Mucosa of descending colon (tissue), 3 donors: ENCODE data around the gene LPCAT2. TPM values are rescaled to one million over a fixed set of nuclear protein-coding genes. Genes with fewer than 3 reads are reported as not detected.
A peak's percentile ranks its signal among the peaks of the same experiment; 100 is the strongest.

Source experiments
- ATAC-seq: fragments of 200-7000 bp; cut with Tn5 transposase; one replicate; pipeline ENCODE4 v1.9.1; 2020; ENCODE audit warnings: mild to moderate bottlenecking, moderate library complexity
- DNase-seq, 3 donors: peaks; one replicate each; pipeline ENCODE4 v3.0.0-alpha.2; 2020
- H3K36me3 ChIP-seq: fragments of 200-600 bp; one replicate; pipeline ENCODE4 v1.8.0; 2021; ENCODE audit warnings: low read depth, mild to moderate bottlenecking
- H3K4me1 ChIP-seq: fragments of 200-600 bp; one replicate; pipeline ENCODE4 v1.8.0; 2021; ENCODE audit warnings: low read depth, mild to moderate bottlenecking
- H3K4me3 ChIP-seq: fragments of 200-600 bp; one replicate; pipeline ENCODE4 v1.8.0; 2021; ENCODE audit warnings: mild to moderate bottlenecking
- H3K9me3 ChIP-seq: fragments of 200-600 bp; one replicate; pipeline ENCODE4 v1.8.0; 2021; ENCODE audit warnings: mild to moderate bottlenecking
- CTCF ChIP-seq: fragments of 200-600 bp; IDR thresholded peaks from one replicate; pipeline ENCODE4 v1.8.0; 2022; ENCODE audit warnings: antibody characterized with exemption, mild to moderate bottlenecking
- intact Hi-C, 2 donors: fragments of 100-400 bp; cut with DNase I in 1 of 2; cut with micrococcal nuclease in 1 of 2; formaldehyde crosslinking; loops; one replicate each; pipeline versions ENCODE4 v1.11.0 to v1.11.1; 2022; cut with DNase I, micrococcal nuclease
- total RNA-seq, 3 donors: library from RNA; stranded (reverse); fragmentation: NEBNext Ultra II Directional in 2 of 3; extraction: Animal tissue kit (Norgen Biotek cat#: 25700) in 2 of 3; gene quantifications; one replicate each; pipeline versions ENCODE4 v1.2.1 to v1.2.4, GENCODE V29; 2021 to 2023
- donor health status: DM: no; HTN: no; CAD: no; lungs with moderate emphysema.
- donor health status: DM: no; HTN: no; CAD: no.
- donor health status: DM: no; HTN: yes; CAD: no.

LPCAT2 gene
- total RNA-seq, 3 donors from 2014 or later: 11.3 to 22.1 (median 13.8) TPM

- Histone ChIP-seq H3K36me3 (no peaks in the 10 kb centered on the region), H3K4me3 (no peak overlapping the region), H3K9me3 (no peaks in the 10 kb centered on the region), H3K4me1 (no peaks in the 10 kb centered on the region)
- ATAC-seq: no peak
- TF ChIP-seq CTCF: no peak
- DNase-seq: no peak
- intact Hi-C loops: loop anchor here (5.0 to 10.0 kb wide), 4 partner anchors 77 to 377 kb away; no protein-coding TSS in a partner anchor
These were observed 41.0 kb upstream of the LPCAT2 start for GRCh38 chr16:55467898-55468297.

GRCh38 chr16:55468352-55468990 lies 40.4 kb upstream of the LPCAT2 start:
- ATAC-seq (no peak), DNase-seq (no peak)
- no peak for TF ChIP-seq CTCF
- Histone ChIP-seq H3K36me3 (no peaks in the 10 kb centered on the region), H3K4me3 (no peak overlapping the region), H3K4me1 (no peaks in the 10 kb centered on the region), H3K9me3 (no peaks in the 10 kb centered on the region)
- intact Hi-C loops: loop anchor here (5.0 to 10.0 kb wide), 4 partner anchors 76 to 376 kb away; no protein-coding TSS in a partner anchor

- Histone ChIP-seq H3K36me3 (no peaks in the 10 kb centered on the region), H3K4me1 (no peaks in the 10 kb centered on the region), H3K9me3 (no peaks in the 10 kb centered on the region), H3K4me3 (no peak overlapping the region)
- ATAC-seq (no peak), DNase-seq (no peak)
- intact Hi-C loops: loop anchor here (5.0 to 10.0 kb wide), 4 partner anchors 75 to 375 kb away; no protein-coding TSS in a partner anchor
- TF ChIP-seq CTCF: no peak
These were observed 38.9 kb upstream of the LPCAT2 start for GRCh38 chr16:55469821-55470532.

- no peak for TF ChIP-seq CTCF
- no peak overlapping the region for H3K4me3 ChIP-seq
- ATAC-seq: peak; percentile 7
- H3K9me3 ChIP-seq: no peaks in the 10 kb centered on the region
- H3K36me3 ChIP-seq: no peaks in the 10 kb centered on the region
- DNase-seq: no peak
- no peaks in the 10 kb centered on the region for H3K4me1 ChIP-seq
- intact Hi-C loops: no loop called here
These were observed 38.1 kb upstream of the LPCAT2 start for GRCh38 chr16:55470533-55471371.

GRCh38 chr16:55471448-55472097 lies 37.3 kb upstream of the LPCAT2 start:
- ATAC-seq (no peak), DNase-seq (no peak)
- Histone ChIP-seq H3K9me3 (no peaks in the 10 kb centered on the region), H3K4me1 (no peaks in the 10 kb centered on the region), H3K4me3 (no peak overlapping the region), H3K36me3 (no peaks in the 10 kb centered on the region)
- intact Hi-C loops: no loop called here
- no peak for TF ChIP-seq CTCF
